ENCODE data around the gene RPIA.
"Not testable (repeated sequence)": the region's sequence is repeated elsewhere in the genome, so short reads cannot be mapped to it uniquely, and the experiment has no call there.

RPIA gene

DNA sequence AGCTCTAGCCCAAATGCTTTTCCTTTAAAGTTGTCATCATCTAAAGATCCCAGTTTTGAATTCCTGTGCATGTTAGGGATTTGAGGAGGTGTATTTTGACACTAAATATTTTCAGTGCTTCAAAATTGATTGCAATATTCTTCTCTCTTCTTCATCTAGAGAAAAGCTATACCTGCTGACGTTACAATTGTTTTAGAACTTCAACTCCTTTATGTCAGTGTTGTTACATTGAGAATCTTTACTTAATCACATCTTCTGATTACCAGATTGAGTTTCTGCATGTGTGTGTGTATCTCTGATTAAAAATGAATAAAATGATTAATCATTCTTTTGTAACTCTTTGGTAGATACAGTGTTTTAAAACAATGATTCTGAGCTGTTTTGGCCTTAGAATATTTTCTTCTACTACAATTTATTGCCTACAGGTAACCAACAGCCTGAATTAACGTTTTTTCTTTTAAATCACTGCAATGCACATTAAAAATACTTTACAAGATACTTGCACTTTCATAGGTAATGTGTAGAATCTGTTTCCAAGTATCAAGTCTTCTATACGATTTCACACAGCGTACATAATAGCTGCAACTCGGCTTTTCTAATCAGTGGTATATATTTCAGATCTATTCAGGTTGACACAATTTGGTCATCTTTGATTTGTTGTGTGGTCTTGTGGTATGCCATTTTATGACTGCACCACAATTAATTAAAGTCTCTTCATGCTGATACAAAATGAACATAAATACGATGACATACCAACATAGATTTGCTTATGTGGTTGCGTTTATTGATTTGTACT is 82.0 kb downstream of the RPIA start:
- DNase-seq, result not testable (repeated sequence)

DNA sequence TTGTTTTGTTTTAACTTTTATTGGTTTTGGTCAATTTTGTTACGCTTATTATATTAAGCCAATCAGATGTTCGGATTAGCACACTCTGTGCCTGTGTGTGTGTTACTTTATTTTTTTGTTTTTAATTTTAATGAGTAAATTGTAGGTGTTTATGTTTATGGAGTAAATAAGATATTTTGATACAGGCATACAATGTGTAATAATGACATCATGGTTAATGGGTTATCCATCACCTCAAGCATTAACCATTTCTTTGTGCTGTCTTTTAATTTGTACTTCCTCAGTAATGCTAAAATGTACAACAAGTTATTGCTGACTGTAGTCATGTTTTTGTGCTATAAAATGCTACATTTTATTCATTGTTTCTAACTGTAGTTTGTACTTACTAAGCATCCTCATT is 97.7 kb downstream of the RPIA start:
- DNase-seq, result not testable (repeated sequence)

DNA sequence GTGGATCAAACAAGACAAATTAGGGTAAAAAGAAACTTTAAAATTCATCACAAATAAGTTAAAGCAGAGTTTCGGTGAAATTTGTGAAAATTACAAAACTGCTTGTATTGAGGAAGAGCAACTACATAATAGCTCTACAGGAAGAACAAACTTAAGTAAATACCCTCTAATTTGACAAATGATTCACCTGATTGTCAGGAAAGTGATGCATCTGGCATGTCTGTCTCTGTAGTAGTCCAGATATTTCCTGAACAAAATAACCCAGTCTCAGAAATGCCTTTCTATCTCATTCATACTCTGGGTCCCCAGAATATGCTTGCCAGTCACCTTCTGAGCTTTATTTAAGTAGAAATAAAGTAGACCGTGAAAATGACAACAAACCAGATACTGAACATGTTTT is 104.5 kb downstream of the RPIA start:
- DNase-seq, result not testable (repeated sequence)

DNA sequence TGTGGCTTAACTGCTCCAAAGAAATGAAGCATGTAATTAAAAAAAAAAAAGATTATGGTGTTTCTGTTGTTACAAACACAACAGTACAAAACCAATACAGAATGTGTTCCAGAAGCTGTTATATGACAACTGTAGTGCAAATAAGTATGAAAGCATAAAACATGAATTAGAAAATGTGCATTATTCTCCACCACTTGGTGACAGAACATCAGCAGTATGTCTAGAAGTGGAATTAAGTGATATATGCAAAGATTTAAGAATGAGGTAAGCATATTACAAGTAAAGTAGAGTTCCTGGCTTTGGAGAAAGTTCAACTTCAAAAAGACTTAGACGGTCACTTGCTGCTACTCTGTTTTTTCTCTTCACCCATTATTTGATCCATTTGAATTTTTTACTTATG is 105.0 kb downstream of the RPIA start:
- not testable (repeated sequence) for DNase-seq

- DNase-seq, result not testable (repeated sequence)
These were observed 105.7 kb downstream of the RPIA start for GRCh38 chr2:88797164-88797563.
